ENCODE results near the gene LCE1F. TPM values are rescaled to one million over a fixed set of nuclear protein-coding genes. Genes with fewer than 3 reads are reported as not detected.

The LCE1F gene
- total RNA-seq, 1 donor: not detected

DNA sequence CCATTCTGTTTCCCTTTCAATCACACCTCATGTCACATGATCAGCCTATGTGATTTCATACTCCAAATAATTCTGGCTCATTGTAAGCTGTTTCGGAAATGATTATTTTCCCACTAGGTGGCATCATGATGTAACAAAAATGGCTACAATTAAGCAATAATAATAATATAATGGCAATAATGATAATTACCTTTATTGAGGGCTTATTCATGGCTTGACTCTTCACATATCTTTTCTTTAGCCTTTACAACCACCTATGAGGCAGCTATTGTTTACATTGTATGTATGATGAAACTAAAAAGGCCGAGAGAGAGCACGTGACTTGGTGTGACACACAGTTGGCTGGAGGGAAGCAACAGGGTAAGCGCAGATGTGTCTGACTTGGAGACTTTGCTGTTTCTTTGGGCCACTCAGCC lies 29.6 kb upstream of the LCE1F start:
- Histone ChIP-seq H3K27ac (ENCODE audit: low read depth, low read length) (no peak overlapping the region), H3K4me1 (ENCODE audit: insufficient read depth, low read length) (no peaks in the 10 kb centered on the region), H3K4me2 (ENCODE audit: insufficient read depth, low read length) (no peak overlapping the region), H4K20me1 (ENCODE audit: insufficient read depth, low read length) (no peaks in the 10 kb centered on the region), H3K79me2 (ENCODE audit: insufficient read depth, low read length) (no peaks in the 10 kb centered on the region), H2AFZ (ENCODE audit: low read length) (no peak overlapping the region), H3K36me3 (ENCODE audit: insufficient read depth, low read length) (no peaks in the 10 kb centered on the region), H3K4me3 (ENCODE audit: insufficient read depth, low read length) (no peak overlapping the region), H3K9me3 (ENCODE audit: low read depth, low read length) (no peaks in the 10 kb centered on the region), H3K27me3 (ENCODE audit: insufficient read depth, low read length) (no peaks in the 10 kb centered on the region)
- no peak for DNase-seq (ENCODE audit: insufficient read length, low spot score, missing footprints)
- TF ChIP-seq, protein P1, sequence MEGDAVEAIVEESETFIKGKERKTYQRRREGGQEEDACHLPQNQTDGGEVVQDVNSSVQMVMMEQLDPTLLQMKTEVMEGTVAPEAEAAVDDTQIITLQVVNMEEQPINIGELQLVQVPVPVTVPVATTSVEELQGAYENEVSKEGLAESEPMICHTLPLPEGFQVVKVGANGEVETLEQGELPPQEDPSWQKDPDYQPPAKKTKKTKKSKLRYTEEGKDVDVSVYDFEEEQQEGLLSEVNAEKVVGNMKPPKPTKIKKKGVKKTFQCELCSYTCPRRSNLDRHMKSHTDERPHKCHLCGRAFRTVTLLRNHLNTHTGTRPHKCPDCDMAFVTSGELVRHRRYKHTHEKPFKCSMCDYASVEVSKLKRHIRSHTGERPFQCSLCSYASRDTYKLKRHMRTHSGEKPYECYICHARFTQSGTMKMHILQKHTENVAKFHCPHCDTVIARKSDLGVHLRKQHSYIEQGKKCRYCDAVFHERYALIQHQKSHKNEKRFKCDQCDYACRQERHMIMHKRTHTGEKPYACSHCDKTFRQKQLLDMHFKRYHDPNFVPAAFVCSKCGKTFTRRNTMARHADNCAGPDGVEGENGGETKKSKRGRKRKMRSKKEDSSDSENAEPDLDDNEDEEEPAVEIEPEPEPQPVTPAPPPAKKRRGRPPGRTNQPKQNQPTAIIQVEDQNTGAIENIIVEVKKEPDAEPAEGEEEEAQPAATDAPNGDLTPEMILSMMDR (IDR thresholded peaks at IDR 0.05; ENCODE audit: extremely low read depth, low read depth, low read length): no peak

DNA sequence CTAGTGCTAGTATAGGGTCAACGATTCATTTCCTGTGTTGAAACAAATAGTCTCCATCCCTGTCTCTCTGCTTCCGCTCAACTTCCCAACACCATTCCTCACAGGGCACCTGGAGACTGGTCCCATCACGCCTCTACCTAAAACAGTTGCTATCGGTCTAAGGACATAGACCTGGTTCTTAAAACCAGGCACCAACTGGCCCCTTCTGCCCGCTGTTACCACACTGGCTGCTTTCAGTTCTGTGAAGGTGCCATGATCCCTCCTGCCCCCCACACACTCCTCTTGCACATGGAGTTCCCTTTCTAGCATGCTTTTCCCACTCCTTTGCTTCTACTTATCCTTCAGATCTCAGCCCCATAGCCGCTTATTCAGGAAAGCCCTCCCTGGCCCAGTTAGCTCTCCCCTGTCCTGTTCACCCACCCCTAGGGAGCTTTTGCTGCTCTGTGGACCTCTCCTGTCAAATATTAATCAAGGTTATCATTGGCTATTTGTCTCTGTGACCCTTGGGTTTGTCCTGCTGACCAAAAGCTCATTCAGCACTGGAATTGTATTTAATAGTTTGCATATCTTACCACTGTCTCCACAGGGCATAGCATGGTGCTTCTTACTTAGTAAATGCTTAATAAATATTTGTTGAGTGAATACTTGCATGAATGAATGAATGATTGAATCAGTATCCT lies 29.0 kb upstream of the LCE1F start:
- no peaks in the 10 kb centered on the region for H3K36me3 ChIP-seq (ENCODE audit: insufficient read depth, low read length)
- no peak overlapping the region for H2AFZ ChIP-seq (ENCODE audit: low read length)
- no peak overlapping the region for H3K27ac ChIP-seq (ENCODE audit: low read depth, low read length)
- H3K4me3 ChIP-seq (ENCODE audit: insufficient read depth, low read length): no peak overlapping the region
- no peaks in the 10 kb centered on the region for H3K4me1 ChIP-seq (ENCODE audit: insufficient read depth, low read length)
- TF ChIP-seq, protein P1 (IDR thresholded peaks at IDR 0.05; ENCODE audit: extremely low read depth, low read depth, low read length): no peak
- H3K27me3 ChIP-seq (ENCODE audit: insufficient read depth, low read length): no peaks in the 10 kb centered on the region
- no peaks in the 10 kb centered on the region for H3K9me3 ChIP-seq (ENCODE audit: low read depth, low read length)
- no peaks in the 10 kb centered on the region for H4K20me1 ChIP-seq (ENCODE audit: insufficient read depth, low read length)
- DNase-seq (ENCODE audit: insufficient read length, low spot score, missing footprints): no peak
- H3K4me2 ChIP-seq (ENCODE audit: insufficient read depth, low read length): no peak overlapping the region
- H3K79me2 ChIP-seq (ENCODE audit: insufficient read depth, low read length): no peaks in the 10 kb centered on the region

DNA sequence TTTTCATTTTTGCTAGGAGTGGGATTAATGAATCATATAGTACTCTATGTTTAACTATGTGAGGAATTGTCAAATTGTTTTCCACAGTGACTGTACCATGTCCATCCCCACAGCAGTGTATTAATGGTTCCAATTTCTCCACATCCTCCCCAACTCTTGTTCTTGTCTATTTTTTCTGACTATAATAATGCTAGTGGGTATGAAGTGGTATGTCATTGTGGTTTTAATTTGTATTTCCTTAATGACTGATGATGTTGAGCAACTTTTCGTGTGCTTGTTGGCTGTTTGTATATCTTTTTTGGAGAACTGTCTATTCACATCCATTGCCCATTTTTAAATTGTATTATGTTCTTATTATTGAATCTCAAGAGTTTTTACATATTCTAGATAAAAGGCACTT lies 27.1 kb upstream of the LCE1F start:
- H3K27me3 ChIP-seq (ENCODE audit: insufficient read depth, low read length): no peaks in the 10 kb centered on the region
- no peak overlapping the region for H3K4me2 ChIP-seq (ENCODE audit: insufficient read depth, low read length)
- H3K79me2 ChIP-seq (ENCODE audit: insufficient read depth, low read length): no peaks in the 10 kb centered on the region
- DNase-seq (ENCODE audit: insufficient read length, low spot score, missing footprints): no peak
- H4K20me1 ChIP-seq (ENCODE audit: insufficient read depth, low read length): no peaks in the 10 kb centered on the region
- no peaks in the 10 kb centered on the region for H3K4me1 ChIP-seq (ENCODE audit: insufficient read depth, low read length)
- no peaks in the 10 kb centered on the region for H3K9me3 ChIP-seq (ENCODE audit: low read depth, low read length)
- H3K36me3 ChIP-seq (ENCODE audit: insufficient read depth, low read length): no peaks in the 10 kb centered on the region
- no peak overlapping the region for H3K4me3 ChIP-seq (ENCODE audit: insufficient read depth, low read length)
- H2AFZ ChIP-seq (ENCODE audit: low read length): no peak overlapping the region
- TF ChIP-seq, protein P1 (IDR thresholded peaks at IDR 0.05; ENCODE audit: extremely low read depth, low read depth, low read length): no peak
- H3K27ac ChIP-seq (ENCODE audit: low read depth, low read length): no peak overlapping the region

DNA sequence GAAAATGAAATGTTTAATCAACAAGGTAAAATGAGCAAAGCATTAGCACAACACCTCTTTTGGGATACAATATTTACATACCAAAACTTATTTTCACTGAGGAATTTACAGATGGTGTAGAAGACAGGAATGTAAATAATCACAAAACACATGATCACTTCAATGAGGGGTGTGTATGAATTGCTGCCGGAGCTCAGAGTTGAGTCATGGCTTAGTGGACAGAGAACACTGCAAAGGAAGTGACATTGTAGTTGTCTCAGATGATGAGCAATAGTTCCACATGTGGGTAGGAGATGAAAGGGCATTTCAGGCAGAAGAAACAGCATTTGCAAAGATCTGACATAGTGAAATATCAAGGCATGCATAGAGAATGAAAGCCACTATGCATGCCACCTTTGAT lies 22.7 kb upstream of the LCE1F start:
- no peaks in the 10 kb centered on the region for H3K36me3 ChIP-seq (ENCODE audit: insufficient read depth, low read length)
- no peak for DNase-seq (ENCODE audit: insufficient read length, low spot score, missing footprints)
- H3K27ac ChIP-seq (ENCODE audit: low read depth, low read length): no peak overlapping the region
- H3K4me2 ChIP-seq (ENCODE audit: insufficient read depth, low read length): no peak overlapping the region
- H3K27me3 ChIP-seq (ENCODE audit: insufficient read depth, low read length): no peaks in the 10 kb centered on the region
- no peaks in the 10 kb centered on the region for H4K20me1 ChIP-seq (ENCODE audit: insufficient read depth, low read length)
- no peaks in the 10 kb centered on the region for H3K9me3 ChIP-seq (ENCODE audit: low read depth, low read length)
- H3K4me1 ChIP-seq (ENCODE audit: insufficient read depth, low read length): no peaks in the 10 kb centered on the region
- TF ChIP-seq, protein P1 (IDR thresholded peaks at IDR 0.05; ENCODE audit: extremely low read depth, low read depth, low read length): no peak
- H2AFZ ChIP-seq (ENCODE audit: low read length): no peak overlapping the region
- no peaks in the 10 kb centered on the region for H3K79me2 ChIP-seq (ENCODE audit: insufficient read depth, low read length)
- no peak overlapping the region for H3K4me3 ChIP-seq (ENCODE audit: insufficient read depth, low read length)
